ENCODE measurements around the gene TM9SF1.

DNA sequence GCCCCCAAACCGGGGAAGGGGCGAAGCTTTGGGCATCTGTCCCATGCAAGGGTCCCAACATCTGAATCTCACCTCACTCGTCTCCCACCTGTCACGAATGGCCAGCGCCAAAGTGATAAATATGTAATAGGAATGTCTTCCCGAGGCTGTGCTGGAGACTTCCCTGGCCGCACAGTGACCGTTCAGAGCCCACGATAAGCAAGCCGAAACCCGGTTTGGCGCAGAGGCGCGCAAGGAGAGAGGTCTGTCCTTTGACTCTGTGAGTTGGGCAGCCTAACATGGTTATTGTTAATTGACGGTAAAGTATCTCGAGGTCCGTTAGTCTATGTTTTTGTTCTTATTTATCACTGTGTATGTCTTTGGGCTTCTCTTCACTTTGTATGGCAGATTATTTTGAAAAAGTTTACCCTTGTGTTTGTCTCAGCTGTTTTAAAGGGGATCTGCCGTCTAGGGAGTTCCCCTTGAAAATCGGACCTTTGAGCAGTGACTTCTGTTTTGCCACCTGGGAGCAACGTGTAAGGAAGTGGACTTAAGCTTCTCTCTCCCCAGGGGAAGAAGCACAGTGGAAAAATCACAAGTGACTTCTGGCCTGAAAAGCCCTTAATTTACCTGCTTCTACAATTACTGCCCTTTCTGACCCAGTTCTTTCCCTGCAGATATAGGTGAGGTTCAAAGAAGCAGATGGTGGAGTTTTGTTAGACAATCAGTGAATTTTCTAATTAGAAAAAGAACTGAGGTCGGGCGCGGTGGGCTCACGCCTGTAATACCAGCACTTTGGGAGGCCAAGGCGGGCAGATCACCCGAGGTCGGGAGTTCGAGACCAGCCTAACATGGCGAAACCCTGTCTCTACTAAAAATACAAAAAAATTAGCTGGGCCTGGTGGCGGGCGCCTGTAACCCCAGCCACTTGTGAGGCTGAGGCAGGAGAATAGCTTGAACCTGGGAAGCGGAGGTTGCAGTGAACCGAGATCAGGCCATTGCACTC is 1.1 kb upstream of the TM9SF1 start:
- TF ChIP-seq, protein P1, sequence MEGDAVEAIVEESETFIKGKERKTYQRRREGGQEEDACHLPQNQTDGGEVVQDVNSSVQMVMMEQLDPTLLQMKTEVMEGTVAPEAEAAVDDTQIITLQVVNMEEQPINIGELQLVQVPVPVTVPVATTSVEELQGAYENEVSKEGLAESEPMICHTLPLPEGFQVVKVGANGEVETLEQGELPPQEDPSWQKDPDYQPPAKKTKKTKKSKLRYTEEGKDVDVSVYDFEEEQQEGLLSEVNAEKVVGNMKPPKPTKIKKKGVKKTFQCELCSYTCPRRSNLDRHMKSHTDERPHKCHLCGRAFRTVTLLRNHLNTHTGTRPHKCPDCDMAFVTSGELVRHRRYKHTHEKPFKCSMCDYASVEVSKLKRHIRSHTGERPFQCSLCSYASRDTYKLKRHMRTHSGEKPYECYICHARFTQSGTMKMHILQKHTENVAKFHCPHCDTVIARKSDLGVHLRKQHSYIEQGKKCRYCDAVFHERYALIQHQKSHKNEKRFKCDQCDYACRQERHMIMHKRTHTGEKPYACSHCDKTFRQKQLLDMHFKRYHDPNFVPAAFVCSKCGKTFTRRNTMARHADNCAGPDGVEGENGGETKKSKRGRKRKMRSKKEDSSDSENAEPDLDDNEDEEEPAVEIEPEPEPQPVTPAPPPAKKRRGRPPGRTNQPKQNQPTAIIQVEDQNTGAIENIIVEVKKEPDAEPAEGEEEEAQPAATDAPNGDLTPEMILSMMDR (IDR thresholded peaks at IDR 0.05): no peak
- no peak for TF ChIP-seq ZFX (IDR thresholded peaks at IDR 0.05; ENCODE audit: borderline replicate concordance)

Measured in 22Rv1 (cell line).